ENCODE results near the gene ANKRD16.
A peak's percentile ranks its signal among the peaks of the same experiment; 100 is the strongest.

ANKRD16 gene

GRCh38 chr10:5817322-5818047, 72.2 kb downstream of the ANKRD16 start:
- H3K27ac ChIP-seq = no peak overlapping the region
- TF ChIP-seq ZFX (IDR thresholded peaks at IDR 0.05; ENCODE audit: borderline replicate concordance) = no peak
- TF ChIP-seq CTCF (IDR thresholded peaks at IDR 0.05) = no peak

- H3K27ac ChIP-seq = no peak overlapping the region
- TF ChIP-seq ZFX (IDR thresholded peaks at IDR 0.05; ENCODE audit: borderline replicate concordance) (no peak), CTCF (IDR thresholded peaks at IDR 0.05) (no peak)
Measured at GRCh38 chr10:5816170-5816569, 73.5 kb downstream of the ANKRD16 start.

GRCh38 chr10:5814110-5815107, 75.3 kb downstream of the ANKRD16 start:
- no peak for TF ChIP-seq CTCF (IDR thresholded peaks at IDR 0.05)
- no peak for TF ChIP-seq ZFX (IDR thresholded peaks at IDR 0.05; ENCODE audit: borderline replicate concordance)
- H3K27ac ChIP-seq = peak overlapping the region; percentile 98

- TF ChIP-seq CTCF (IDR thresholded peaks at IDR 0.05) (no peak), ZFX (IDR thresholded peaks at IDR 0.05; ENCODE audit: borderline replicate concordance) (no peak)
- peak within 1 kb of the TSS; percentile 98 for H3K27ac ChIP-seq
Measured at GRCh38 chr10:5813341-5814109, 76.2 kb downstream of the ANKRD16 start, which contains the start of gene GDI2. Gene GDI2, minus strand, starts transcription at chr10:5813434. Its CDS starts 176 bp downstream, at chr10:5813258.

- TF ChIP-seq ZFX (IDR thresholded peaks at IDR 0.05; ENCODE audit: borderline replicate concordance) = no peak
- no peak for TF ChIP-seq CTCF (IDR thresholded peaks at IDR 0.05)
- H3K27ac ChIP-seq = peak overlapping the region; percentile 98
Measured at GRCh38 chr10:5813091-5813340, 76.7 kb downstream of the ANKRD16 start.

GRCh38 chr10:5812283-5813090, 77.2 kb downstream of the ANKRD16 start:
- H3K27ac ChIP-seq = peak overlapping the region; percentile 98
- TF ChIP-seq ZFX (IDR thresholded peaks at IDR 0.05; ENCODE audit: borderline replicate concordance) = no peak
- no peak for TF ChIP-seq CTCF (IDR thresholded peaks at IDR 0.05)
